Fibroblast of skin of scalp (primary cell): ENCODE results near the gene STK32B.
A peak's percentile ranks its signal among the peaks of the same experiment; 100 is the strongest.
"Not testable (repeated sequence)": the region's sequence is repeated elsewhere in the genome, so short reads cannot be mapped to it uniquely, and the experiment has no call there.

Experiments
- DNase-seq: peaks from one replicate; pipeline ENCODE4 v3.0.0-alpha.2; 2013

Gene STK32B

GRCh38 chr4:5164221-5164912, 113.1 kb downstream of the STK32B start:
- no peak for DNase-seq

- DNase-seq = peak; percentile 91
Measured at GRCh38 chr4:5165420-5166369, 114.4 kb downstream of the STK32B start.

- no peak for DNase-seq
Measured at GRCh38 chr4:5166377-5166776, 115.1 kb downstream of the STK32B start.

- DNase-seq = no peak
Measured at GRCh38 chr4:5168891-5169290, 117.6 kb downstream of the STK32B start.

GRCh38 chr4:5175836-5176235, 124.6 kb downstream of the STK32B start:
- not testable (repeated sequence) for DNase-seq

GRCh38 chr4:5184606-5185005, 133.3 kb downstream of the STK32B start:
- DNase-seq = peak; percentile 73

- no peak for DNase-seq
Measured at GRCh38 chr4:5185551-5185950, 134.3 kb downstream of the STK32B start.

GRCh38 chr4:5186271-5187064, 135.2 kb downstream of the STK32B start:
- DNase-seq = no peak

- no peak for DNase-seq
Measured at GRCh38 chr4:5188130-5188529, 136.8 kb downstream of the STK32B start.

- peak; percentile 49 for DNase-seq
Measured at GRCh38 chr4:5191831-5192230, 140.6 kb downstream of the STK32B start.

- no peak for DNase-seq
Measured at GRCh38 chr4:5192271-5192670, 141.0 kb downstream of the STK32B start.

GRCh38 chr4:5192678-5193077, 141.4 kb downstream of the STK32B start:
- DNase-seq = no peak

- DNase-seq = no peak
Measured at GRCh38 chr4:5198656-5199541, 147.6 kb downstream of the STK32B start.

GRCh38 chr4:5199912-5200311, 148.6 kb downstream of the STK32B start:
- DNase-seq = no peak

GRCh38 chr4:5200513-5200912, 149.2 kb downstream of the STK32B start:
- no peak for DNase-seq

GRCh38 chr4:5203309-5203992, 152.2 kb downstream of the STK32B start:
- peak; percentile 71 for DNase-seq

GRCh38 chr4:5203993-5204310, 152.7 kb downstream of the STK32B start:
- DNase-seq = no peak

GRCh38 chr4:5204781-5205180, 153.5 kb downstream of the STK32B start:
- peak; percentile 38 for DNase-seq

GRCh38 chr4:5206016-5206790, 154.9 kb downstream of the STK32B start:
- peak; percentile 93 for DNase-seq

GRCh38 chr4:5209862-5210261, 158.6 kb downstream of the STK32B start:
- DNase-seq = no peak
